Measurements from ENCODE around the gene DNAJB12. TPM values are rescaled to one million over a fixed set of nuclear protein-coding genes. Genes with fewer than 3 reads are reported as not detected.
"Not testable (repeated sequence)": the region's sequence is repeated elsewhere in the genome, so short reads cannot be mapped to it uniquely, and the experiment has no call there.

Gene DNAJB12
- total RNA-seq, 2 experiments from 2014 or later = 23.8 to 26.7 TPM

GRCh38 chr10:72308320-72308987 lies 46.3 kb downstream of the DNAJB12 start:
- CTCF ChIA-PET = interaction anchor here (0.5 to 2.0 kb wide), 7 partner anchors 8 to 220 kb away, joined by 3 to 14 read pairs (median 4); partner anchors contain the start of genes DDIT4 and SPOCK2
- Mint-ChIP-seq H3K27me3 (no peaks in the 10 kb centered on the region), H3K27ac (peak overlapping the region; percentile 76), H3K36me3 (ENCODE audit: low read depth) (no peaks in the 10 kb centered on the region), H3K9me3 (no peaks in the 10 kb centered on the region), H3K4me3 (no peak overlapping the region), H3K4me1 (peaks cover 67% of the 10 kb centered on the region)
- DNase-seq = peak; percentile 55
- POLR2A ChIA-PET = interaction anchor here (0.7 to 23.5 kb wide), 11 partner anchors 9 to 60 kb away, joined by 3 to 448 read pairs (median 6); partner anchors contain the start of gene DDIT4

GRCh38 chr10:72307711-72308110 lies 47.0 kb downstream of the DNAJB12 start:
- ChIA-PET CTCF (interaction anchor here (1.2 to 2.0 kb wide), 3 partner anchors 12 to 33 kb away, joined by 3 to 14 read pairs (median 7); partner anchors contain the start of gene DDIT4), POLR2A (interaction anchor here (1.2 to 23.5 kb wide), 8 partner anchors 10 to 59 kb away, joined by 3 to 448 read pairs (median 7); no protein-coding TSS in a partner anchor)
- H3K4me1 Mint-ChIP-seq = peaks cover 72% of the 10 kb centered on the region
- peak overlapping the region; percentile 76 for H3K27ac Mint-ChIP-seq
- not testable (repeated sequence) for H3K9me3 Mint-ChIP-seq; H3K36me3 Mint-ChIP-seq (ENCODE audit: low read depth); DNase-seq; H3K27me3 Mint-ChIP-seq; H3K4me3 Mint-ChIP-seq

GRCh38 chr10:72306215-72306760 lies 48.4 kb downstream of the DNAJB12 start:
- H3K4me1 Mint-ChIP-seq = peaks cover 73% of the 10 kb centered on the region
- no peaks in the 10 kb centered on the region for H3K27me3 Mint-ChIP-seq
- ChIA-PET CTCF (interaction anchor here (0.8 to 3.3 kb wide), 4 partner anchors 13 to 46 kb away, joined by 4 to 10 read pairs (median 6); no protein-coding TSS in a partner anchor), POLR2A (interaction anchor here (0.8 to 23.5 kb wide), 10 partner anchors 9 to 90 kb away, joined by 3 to 448 read pairs (median 9); partner anchors contain the start of genes ANAPC16, ASCC1 and DDIT4)
- H3K9me3 Mint-ChIP-seq = peaks cover under 1% of the 10 kb centered on the region
- H3K4me3 Mint-ChIP-seq = no peak overlapping the region
- peak overlapping the region; percentile 96 for H3K27ac Mint-ChIP-seq
- no peaks in the 10 kb centered on the region for H3K36me3 Mint-ChIP-seq (ENCODE audit: low read depth)
- DNase-seq = no peak

GRCh38 chr10:72303424-72304128 lies 51.1 kb downstream of the DNAJB12 start:
- ChIA-PET POLR2A (interaction anchor here (0.9 to 23.5 kb wide), 8 partner anchors 10 to 56 kb away, joined by 3 to 448 read pairs (median 7); partner anchors contain the start of gene DDIT4), CTCF (interaction anchor here (0.9 to 3.3 kb wide), 8 partner anchors 9 to 33 kb away, joined by 3 to 14 read pairs (median 4); no protein-coding TSS in a partner anchor)
- no peaks in the 10 kb centered on the region for H3K27me3 Mint-ChIP-seq
- peaks cover 61% of the 10 kb centered on the region for H3K4me1 Mint-ChIP-seq
- H3K9me3 Mint-ChIP-seq = peaks cover 4% of the 10 kb centered on the region
- H3K4me3 Mint-ChIP-seq = no peak overlapping the region
- no peak for DNase-seq
- peak overlapping the region; percentile 80 for H3K27ac Mint-ChIP-seq
- H3K36me3 Mint-ChIP-seq (ENCODE audit: low read depth) = no peaks in the 10 kb centered on the region

GRCh38 chr10:72298592-72299519 lies 55.9 kb downstream of the DNAJB12 start:
- H3K4me3 Mint-ChIP-seq = peak overlapping the region; percentile 73
- H3K4me1 Mint-ChIP-seq = peaks cover 67% of the 10 kb centered on the region
- H3K27me3 Mint-ChIP-seq = no peaks in the 10 kb centered on the region
- ChIA-PET POLR2A (interaction anchor here (2.5 to 23.5 kb wide), 7 partner anchors 8 to 210 kb away, joined by 22 to 448 read pairs (median 58); partner anchors contain the start of genes DDIT4 and SPOCK2), CTCF (interaction anchor here (1.9 to 2.6 kb wide), 2 partner anchors 20 to 25 kb away, joined by 9 to 17 read pairs; partner anchors contain the start of gene DDIT4)
- no peak for DNase-seq
- H3K27ac Mint-ChIP-seq = peak overlapping the region; percentile 97
- H3K9me3 Mint-ChIP-seq = peaks cover 4% of the 10 kb centered on the region
- H3K36me3 Mint-ChIP-seq (ENCODE audit: low read depth) = peaks cover 12% of the 10 kb centered on the region

- H3K27me3 Mint-ChIP-seq = no peaks in the 10 kb centered on the region
- ChIA-PET POLR2A (interaction anchor here (0.8 to 23.5 kb wide), 24 partner anchors 9 to 949 kb away, joined by 3 to 448 read pairs (median 14); partner anchors contain the start of genes ANAPC16, ASCC1, DDIT4 and DNAJC9), CTCF (interaction anchor here (0.6 to 2.6 kb wide), 16 partner anchors 7 to 50 kb away, joined by 3 to 17 read pairs (median 6); partner anchors contain the start of gene DDIT4)
- H3K4me3 Mint-ChIP-seq = peak overlapping the region; percentile 73
- peak; percentile 96 for DNase-seq
- H3K36me3 Mint-ChIP-seq (ENCODE audit: low read depth) = peaks cover 12% of the 10 kb centered on the region
- H3K27ac Mint-ChIP-seq = peak overlapping the region; percentile 97
- peaks cover 4% of the 10 kb centered on the region for H3K9me3 Mint-ChIP-seq
- peaks cover 66% of the 10 kb centered on the region for H3K4me1 Mint-ChIP-seq
Observed at GRCh38 chr10:72297805-72298591, 56.7 kb downstream of the DNAJB12 start.

- Mint-ChIP-seq H3K27ac (peak overlapping the region; percentile 97), H3K4me1 (peaks cover 73% of the 10 kb centered on the region), H3K36me3 (ENCODE audit: low read depth) (peaks cover 12% of the 10 kb centered on the region), H3K9me3 (peaks cover 4% of the 10 kb centered on the region), H3K27me3 (no peaks in the 10 kb centered on the region), H3K4me3 (peak overlapping the region; percentile 73)
- POLR2A ChIA-PET = interaction anchor here (0.7 to 23.5 kb wide), 27 partner anchors 10 to 950 kb away, joined by 3 to 448 read pairs (median 8); partner anchors contain the start of genes ANAPC16, ASCC1, DDIT4 and DNAJC9
- CTCF ChIA-PET = interaction anchor here (0.6 to 2.6 kb wide), 18 partner anchors 8 to 49 kb away, joined by 3 to 17 read pairs (median 6); partner anchors contain the start of gene DDIT4
- peak; percentile 98 for DNase-seq
Observed at GRCh38 chr10:72297281-72297804, 57.4 kb downstream of the DNAJB12 start.

- H3K27me3 Mint-ChIP-seq, DNase-seq, H3K9me3 Mint-ChIP-seq: not testable (repeated sequence)
- Mint-ChIP-seq H3K4me1 (peaks cover 77% of the 10 kb centered on the region), H3K36me3 (ENCODE audit: low read depth) (peaks cover 12% of the 10 kb centered on the region), H3K27ac (peak overlapping the region; percentile 97), H3K4me3 (peak overlapping the region; percentile 73)
- CTCF ChIA-PET = interaction anchor here (0.6 to 2.6 kb wide), 17 partner anchors 8 to 49 kb away, joined by 3 to 17 read pairs (median 6); partner anchors contain the start of gene DDIT4
- POLR2A ChIA-PET = interaction anchor here (0.7 to 23.5 kb wide), 27 partner anchors 10 to 950 kb away, joined by 3 to 448 read pairs (median 8); partner anchors contain the start of genes ANAPC16, ASCC1, DDIT4 and DNAJC9
Observed at GRCh38 chr10:72296829-72297280, 57.9 kb downstream of the DNAJB12 start.

- Mint-ChIP-seq H3K36me3 (ENCODE audit: low read depth) (peaks cover 12% of the 10 kb centered on the region), H3K4me1 (peaks cover 81% of the 10 kb centered on the region), H3K9me3 (no peaks in the 10 kb centered on the region), H3K4me3 (peak overlapping the region; percentile 73), H3K27me3 (no peaks in the 10 kb centered on the region), H3K27ac (peak overlapping the region; percentile 97)
- DNase-seq = no peak
- POLR2A ChIA-PET = interaction anchor here (1.0 to 23.5 kb wide), 6 partner anchors 12 to 31 kb away, joined by 4 to 448 read pairs (median 22); partner anchors contain the start of gene DDIT4
- CTCF ChIA-PET = interaction anchor here (6.7 kb wide), 1 partner anchor 21 kb away, joined by 56 read pairs; the partner anchor contains the start of gene DDIT4
Observed at GRCh38 chr10:72295330-72295910, 59.3 kb downstream of the DNAJB12 start.

- Mint-ChIP-seq H3K4me1 (peaks cover 67% of the 10 kb centered on the region), H3K27ac (peak overlapping the region; percentile 90), H3K4me3 (peak overlapping the region; percentile 31), H3K9me3 (no peaks in the 10 kb centered on the region), H3K36me3 (ENCODE audit: low read depth) (peaks cover 12% of the 10 kb centered on the region), H3K27me3 (no peaks in the 10 kb centered on the region)
- ChIA-PET POLR2A (interaction anchor here (0.9 to 23.5 kb wide), 12 partner anchors 14 to 244 kb away, joined by 3 to 448 read pairs (median 6); partner anchors contain the start of gene DDIT4), CTCF (interaction anchor here (0.9 to 6.7 kb wide), 7 partner anchors 16 to 45 kb away, joined by 3 to 56 read pairs (median 10); partner anchors contain the start of gene DDIT4)
- DNase-seq = peak; percentile 60
Observed at GRCh38 chr10:72292223-72292691, 62.5 kb downstream of the DNAJB12 start.
